ENCODE measurements around the gene CXCL17.

DNA sequence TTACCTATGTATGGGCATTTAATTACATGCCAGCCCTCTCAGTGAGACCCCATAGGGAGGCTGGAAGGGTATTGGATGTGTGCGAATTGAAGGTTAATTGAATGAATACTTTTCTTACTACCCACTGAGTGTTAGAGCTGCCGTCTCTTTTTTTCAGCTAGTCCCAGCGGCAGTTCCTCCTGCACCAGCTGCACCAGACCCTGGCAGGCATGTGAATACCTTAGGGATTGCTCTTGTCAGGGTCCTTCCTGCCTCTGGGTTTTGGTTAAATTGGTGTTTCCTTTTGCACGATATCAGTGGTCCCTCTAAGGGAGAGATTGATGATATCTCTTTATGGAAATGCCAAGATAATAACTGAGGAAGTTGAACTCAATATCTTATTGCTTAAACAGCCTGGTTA is 9.8 kb upstream of the CXCL17 start:
- TF ChIP-seq, protein P1, sequence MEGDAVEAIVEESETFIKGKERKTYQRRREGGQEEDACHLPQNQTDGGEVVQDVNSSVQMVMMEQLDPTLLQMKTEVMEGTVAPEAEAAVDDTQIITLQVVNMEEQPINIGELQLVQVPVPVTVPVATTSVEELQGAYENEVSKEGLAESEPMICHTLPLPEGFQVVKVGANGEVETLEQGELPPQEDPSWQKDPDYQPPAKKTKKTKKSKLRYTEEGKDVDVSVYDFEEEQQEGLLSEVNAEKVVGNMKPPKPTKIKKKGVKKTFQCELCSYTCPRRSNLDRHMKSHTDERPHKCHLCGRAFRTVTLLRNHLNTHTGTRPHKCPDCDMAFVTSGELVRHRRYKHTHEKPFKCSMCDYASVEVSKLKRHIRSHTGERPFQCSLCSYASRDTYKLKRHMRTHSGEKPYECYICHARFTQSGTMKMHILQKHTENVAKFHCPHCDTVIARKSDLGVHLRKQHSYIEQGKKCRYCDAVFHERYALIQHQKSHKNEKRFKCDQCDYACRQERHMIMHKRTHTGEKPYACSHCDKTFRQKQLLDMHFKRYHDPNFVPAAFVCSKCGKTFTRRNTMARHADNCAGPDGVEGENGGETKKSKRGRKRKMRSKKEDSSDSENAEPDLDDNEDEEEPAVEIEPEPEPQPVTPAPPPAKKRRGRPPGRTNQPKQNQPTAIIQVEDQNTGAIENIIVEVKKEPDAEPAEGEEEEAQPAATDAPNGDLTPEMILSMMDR (IDR thresholded peaks at IDR 0.05; ENCODE audit: poor library complexity) = no peak
- TF ChIP-seq EZH2 (IDR thresholded peaks at IDR 0.05; ENCODE audit: borderline replicate concordance) = no peak
- no peak for TF ChIP-seq EZH2phosphoT487 (IDR thresholded peaks at IDR 0.05; ENCODE audit: low read depth, severe bottlenecking, unreplicated experiment)
